COLO829 (cell line): ENCODE measurements around the gene PAM.

Experiments used
- DNase-seq: peaks from one replicate; pipeline ENCODE4 v3.0.0; 2012; ENCODE audit warnings: low spot score

The PAM gene

GRCh38 chr5:102754767-102755431 is at the start of gene PAM:
Gene PAM, plus strand, starts transcription at chr5:102755305. Its CDS starts 110,891 bp downstream, at chr5:102866196.
- peak; percentile 14 for DNase-seq

- peak; percentile 5 for DNase-seq
Measured at GRCh38 chr5:102711525-102712385, 43.4 kb upstream of the PAM start.

GRCh38 chr5:102713278-102713677 is 41.8 kb upstream of the PAM start:
- DNase-seq = no peak

GRCh38 chr5:102713682-102714231 is 41.3 kb upstream of the PAM start:
- DNase-seq = no peak

- no peak for DNase-seq
Measured at GRCh38 chr5:102715082-102715807, 39.9 kb upstream of the PAM start.

- DNase-seq = no peak
Measured at GRCh38 chr5:102716017-102716416, 39.1 kb upstream of the PAM start.

- DNase-seq = no peak
Measured at GRCh38 chr5:102718819-102719218, 36.3 kb upstream of the PAM start.

GRCh38 chr5:102719886-102720285 is 35.2 kb upstream of the PAM start:
- no peak for DNase-seq

- DNase-seq = no peak
Measured at GRCh38 chr5:102720969-102721368, 34.1 kb upstream of the PAM start.

GRCh38 chr5:102722931-102723330 is 32.2 kb upstream of the PAM start:
- DNase-seq = no peak

- DNase-seq = no peak
Measured at GRCh38 chr5:102731693-102732092, 23.4 kb upstream of the PAM start.

GRCh38 chr5:102733534-102733933 is 21.6 kb upstream of the PAM start:
- no peak for DNase-seq

- no peak for DNase-seq
Measured at GRCh38 chr5:102737161-102737560, 17.9 kb upstream of the PAM start.

GRCh38 chr5:102737805-102738469 is 17.2 kb upstream of the PAM start:
- no peak for DNase-seq

GRCh38 chr5:102740515-102740914 is 14.6 kb upstream of the PAM start:
- no peak for DNase-seq

- no peak for DNase-seq
Measured at GRCh38 chr5:102742215-102742614, 12.9 kb upstream of the PAM start.

- no peak for DNase-seq
Measured at GRCh38 chr5:102743900-102744299, 11.2 kb upstream of the PAM start.

GRCh38 chr5:102747386-102748166 is 7.5 kb upstream of the PAM start:
- no peak for DNase-seq

GRCh38 chr5:102749416-102750030 is 5.6 kb upstream of the PAM start:
- peak; percentile 9 for DNase-seq

GRCh38 chr5:102750151-102750834 is 4.8 kb upstream of the PAM start:
- DNase-seq = no peak
